Measurements from ENCODE around the gene CHAT.

Gene CHAT

GRCh38 chr10:49587981-49588380 lies 25.9 kb upstream of the CHAT start:
- Histone ChIP-seq H3K9ac (ENCODE audit: low read length) (no peak overlapping the region), H3K4me1 (ENCODE audit: control insufficient read depth, insufficient read depth, low read length) (no peaks in the 10 kb centered on the region), H3K27ac (ENCODE audit: low read depth, low read length) (no peak overlapping the region), H3K4me3 (ENCODE audit: low read length) (no peak overlapping the region), H3K36me3 (ENCODE audit: control insufficient read depth, insufficient read depth, low read length) (no peaks in the 10 kb centered on the region), H3K27me3 (ENCODE audit: control insufficient read depth, insufficient read depth, low read length) (no peaks in the 10 kb centered on the region)

GRCh38 chr10:49592726-49593563 lies 20.9 kb upstream of the CHAT start:
- no peaks in the 10 kb centered on the region for H3K36me3 ChIP-seq (ENCODE audit: control insufficient read depth, insufficient read depth, low read length)
- H3K9ac ChIP-seq (ENCODE audit: low read length): no peak overlapping the region
- no peaks in the 10 kb centered on the region for H3K4me1 ChIP-seq (ENCODE audit: control insufficient read depth, insufficient read depth, low read length)
- no peak overlapping the region for H3K4me3 ChIP-seq (ENCODE audit: low read length)
- H3K27me3 ChIP-seq (ENCODE audit: control insufficient read depth, insufficient read depth, low read length): no peaks in the 10 kb centered on the region
- no peak overlapping the region for H3K27ac ChIP-seq (ENCODE audit: low read depth, low read length)

- H3K9ac ChIP-seq (ENCODE audit: low read length): no peak overlapping the region
Observed at GRCh38 chr10:49593564-49593875, 20.3 kb upstream of the CHAT start.

GRCh38 chr10:49593998-49594397 lies 19.8 kb upstream of the CHAT start:
- Histone ChIP-seq H3K9ac (ENCODE audit: low read length) (no peak overlapping the region), H3K27ac (ENCODE audit: low read depth, low read length) (no peak overlapping the region), H3K27me3 (ENCODE audit: control insufficient read depth, insufficient read depth, low read length) (no peaks in the 10 kb centered on the region), H3K36me3 (ENCODE audit: control insufficient read depth, insufficient read depth, low read length) (no peaks in the 10 kb centered on the region), H3K4me1 (ENCODE audit: control insufficient read depth, insufficient read depth, low read length) (no peaks in the 10 kb centered on the region), H3K4me3 (ENCODE audit: low read length) (no peak overlapping the region)

More at GRCh38 chr10:49593564-49593875, 20.3 kb upstream of the CHAT start:
- Histone ChIP-seq H3K36me3 (ENCODE audit: control insufficient read depth, insufficient read depth, low read length) (no peaks in the 10 kb centered on the region), H3K4me1 (ENCODE audit: control insufficient read depth, insufficient read depth, low read length) (no peaks in the 10 kb centered on the region), H3K27ac (ENCODE audit: low read depth, low read length) (no peak overlapping the region), H3K27me3 (ENCODE audit: control insufficient read depth, insufficient read depth, low read length) (no peaks in the 10 kb centered on the region), H3K4me3 (ENCODE audit: low read length) (no peak overlapping the region)

GRCh38 chr10:49594594-49594993 lies 19.2 kb upstream of the CHAT start:
- Histone ChIP-seq H3K27me3 (ENCODE audit: control insufficient read depth, insufficient read depth, low read length) (no peaks in the 10 kb centered on the region), H3K4me1 (ENCODE audit: control insufficient read depth, insufficient read depth, low read length) (no peaks in the 10 kb centered on the region), H3K9ac (ENCODE audit: low read length) (no peak overlapping the region), H3K36me3 (ENCODE audit: control insufficient read depth, insufficient read depth, low read length) (no peaks in the 10 kb centered on the region), H3K4me3 (ENCODE audit: low read length) (no peak overlapping the region), H3K27ac (ENCODE audit: low read depth, low read length) (no peak overlapping the region)

GRCh38 chr10:49595003-49595712 lies 18.7 kb upstream of the CHAT start:
- Histone ChIP-seq H3K4me3 (ENCODE audit: low read length) (no peak overlapping the region), H3K27me3 (ENCODE audit: control insufficient read depth, insufficient read depth, low read length) (no peaks in the 10 kb centered on the region), H3K36me3 (ENCODE audit: control insufficient read depth, insufficient read depth, low read length) (no peaks in the 10 kb centered on the region), H3K4me1 (ENCODE audit: control insufficient read depth, insufficient read depth, low read length) (no peaks in the 10 kb centered on the region), H3K9ac (ENCODE audit: low read length) (no peak overlapping the region), H3K27ac (ENCODE audit: low read depth, low read length) (no peak overlapping the region)

- no peaks in the 10 kb centered on the region for H3K4me1 ChIP-seq (ENCODE audit: control insufficient read depth, insufficient read depth, low read length)
- H3K4me3 ChIP-seq (ENCODE audit: low read length): no peak overlapping the region
- H3K36me3 ChIP-seq (ENCODE audit: control insufficient read depth, insufficient read depth, low read length): no peaks in the 10 kb centered on the region
- H3K9ac ChIP-seq (ENCODE audit: low read length): no peak overlapping the region
- H3K27ac ChIP-seq (ENCODE audit: low read depth, low read length): no peak overlapping the region
- H3K27me3 ChIP-seq (ENCODE audit: control insufficient read depth, insufficient read depth, low read length): no peaks in the 10 kb centered on the region
Observed at GRCh38 chr10:49595713-49596492, 17.9 kb upstream of the CHAT start.

GRCh38 chr10:49596493-49596809 lies 17.4 kb upstream of the CHAT start:
- H3K9ac ChIP-seq (ENCODE audit: low read length): no peak overlapping the region
- no peaks in the 10 kb centered on the region for H3K36me3 ChIP-seq (ENCODE audit: control insufficient read depth, insufficient read depth, low read length)
- H3K4me1 ChIP-seq (ENCODE audit: control insufficient read depth, insufficient read depth, low read length): no peaks in the 10 kb centered on the region
- H3K4me3 ChIP-seq (ENCODE audit: low read length): no peak overlapping the region
- no peak overlapping the region for H3K27ac ChIP-seq (ENCODE audit: low read depth, low read length)
- H3K27me3 ChIP-seq (ENCODE audit: control insufficient read depth, insufficient read depth, low read length): no peaks in the 10 kb centered on the region

GRCh38 chr10:49596836-49597235 lies 17.0 kb upstream of the CHAT start:
- Histone ChIP-seq H3K9ac (ENCODE audit: low read length) (no peak overlapping the region), H3K36me3 (ENCODE audit: control insufficient read depth, insufficient read depth, low read length) (no peaks in the 10 kb centered on the region), H3K27ac (ENCODE audit: low read depth, low read length) (no peak overlapping the region)

GRCh38 chr10:49597426-49598163 lies 16.2 kb upstream of the CHAT start:
- H3K27ac ChIP-seq (ENCODE audit: low read depth, low read length): no peak overlapping the region
- H3K4me1 ChIP-seq (ENCODE audit: control insufficient read depth, insufficient read depth, low read length): no peaks in the 10 kb centered on the region
- H3K9ac ChIP-seq (ENCODE audit: low read length): no peak overlapping the region
- H3K36me3 ChIP-seq (ENCODE audit: control insufficient read depth, insufficient read depth, low read length): no peaks in the 10 kb centered on the region
- H3K4me3 ChIP-seq (ENCODE audit: low read length): no peak overlapping the region
- H3K27me3 ChIP-seq (ENCODE audit: control insufficient read depth, insufficient read depth, low read length): no peaks in the 10 kb centered on the region

More at GRCh38 chr10:49596836-49597235, 17.0 kb upstream of the CHAT start:
- H3K27me3 ChIP-seq (ENCODE audit: control insufficient read depth, insufficient read depth, low read length): no peaks in the 10 kb centered on the region
- no peak overlapping the region for H3K4me3 ChIP-seq (ENCODE audit: low read length)
- H3K4me1 ChIP-seq (ENCODE audit: control insufficient read depth, insufficient read depth, low read length): no peaks in the 10 kb centered on the region

GRCh38 chr10:49598164-49598856 lies 15.5 kb upstream of the CHAT start:
- Histone ChIP-seq H3K27me3 (ENCODE audit: control insufficient read depth, insufficient read depth, low read length) (no peaks in the 10 kb centered on the region), H3K4me1 (ENCODE audit: control insufficient read depth, insufficient read depth, low read length) (no peaks in the 10 kb centered on the region), H3K36me3 (ENCODE audit: control insufficient read depth, insufficient read depth, low read length) (no peaks in the 10 kb centered on the region), H3K9ac (ENCODE audit: low read length) (no peak overlapping the region), H3K4me3 (ENCODE audit: low read length) (no peak overlapping the region), H3K27ac (ENCODE audit: low read depth, low read length) (no peak overlapping the region)
